NCI-H345 treated with DMSO at 0.1 percent for 48 hours (cell line): ENCODE data around the gene STIM2.
"Not testable (repeated sequence)": the region's sequence is repeated elsewhere in the genome, so short reads cannot be mapped to it uniquely, and the experiment has no call there.

Source experiments
- DNase-seq: peaks from one replicate; lab custom pipeline; 2025; ENCODE audit not compliant: unreplicated experiment; lab: John Stamatoyannopoulos, UW

Gene STIM2

DNA sequence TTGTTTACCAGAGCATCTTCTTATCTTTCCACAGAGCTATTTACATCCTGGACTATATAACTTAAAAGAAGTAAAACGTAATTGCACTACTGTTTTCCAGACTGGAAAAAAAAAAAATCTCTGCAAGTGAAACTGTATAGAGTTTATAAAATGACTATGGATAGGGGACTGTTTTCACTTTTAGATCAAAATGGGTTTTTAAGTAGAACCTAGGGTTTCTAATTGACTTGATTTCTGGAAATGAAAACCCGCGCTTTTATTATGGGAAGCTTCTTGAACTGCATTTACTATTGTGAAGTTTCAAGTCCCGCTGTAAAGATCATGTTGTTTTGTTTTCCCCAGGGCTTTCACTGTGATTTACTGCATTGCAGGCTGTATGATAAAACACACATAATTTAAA lies 162.7 kb downstream of the STIM2 start:
- no peak for DNase-seq

DNA sequence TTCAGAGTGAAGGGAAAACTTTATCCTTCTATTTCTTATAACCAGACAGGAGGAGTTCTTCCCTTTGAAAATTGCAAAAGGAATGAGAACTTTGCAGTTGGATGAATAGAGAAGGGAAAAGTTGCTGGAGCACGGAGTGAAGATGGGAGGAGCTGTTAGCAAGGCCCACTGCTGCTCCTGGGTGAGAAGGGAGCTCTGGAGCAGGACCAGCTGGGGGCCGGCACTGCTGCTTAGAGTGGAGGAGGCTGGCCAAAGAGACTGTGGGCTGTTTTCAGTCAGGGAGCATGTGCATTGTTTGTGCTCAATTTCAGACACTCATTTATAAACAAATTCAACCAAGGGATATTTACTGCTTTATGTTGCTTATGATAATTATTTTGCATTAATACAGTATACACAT lies 164.2 kb downstream of the STIM2 start:
- DNase-seq = no peak

GRCh38 chr4:27027428-27027827 lies 166.8 kb downstream of the STIM2 start:
- DNase-seq = no peak

DNA sequence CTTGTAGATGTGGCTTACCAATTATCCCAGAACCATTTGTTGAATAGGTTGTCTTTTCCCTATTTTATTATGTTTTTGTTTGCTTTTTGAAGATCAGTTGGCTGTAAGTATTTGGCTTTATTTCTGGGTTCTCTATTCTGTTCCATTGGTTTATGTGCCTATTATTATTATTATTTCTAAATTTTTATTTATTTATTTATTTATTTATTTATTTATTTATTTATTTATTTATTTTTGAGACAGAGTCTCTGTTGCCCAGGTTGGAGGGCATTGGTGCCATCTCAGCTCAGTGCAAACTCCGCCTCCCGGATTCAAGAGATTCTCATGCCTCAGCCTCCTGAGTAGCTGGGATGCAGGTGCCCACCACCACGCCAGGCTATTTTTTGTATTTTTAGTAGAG lies 174.5 kb downstream of the STIM2 start:
- DNase-seq = not testable (repeated sequence)

DNA sequence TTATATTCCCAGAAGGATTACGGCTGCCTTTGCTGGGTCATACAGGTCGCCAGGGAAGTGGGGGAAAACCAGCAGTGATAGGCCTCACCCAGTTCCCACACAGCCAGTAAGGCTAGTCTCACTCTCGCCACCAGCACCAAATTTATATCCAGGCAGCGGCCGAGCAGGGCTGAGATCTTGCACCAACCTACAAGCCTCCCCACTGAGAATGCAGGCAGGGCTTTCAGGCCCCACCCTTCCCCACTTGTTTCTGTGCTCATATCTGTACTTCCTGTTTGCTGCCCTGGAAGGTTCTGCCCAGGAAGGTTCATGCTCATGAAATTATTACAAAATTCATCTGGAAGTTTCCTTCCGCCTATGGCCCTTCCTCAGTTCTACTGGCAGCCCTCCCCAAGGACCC lies 179.7 kb downstream of the STIM2 start:
- DNase-seq = no peak

GRCh38 chr4:27042411-27042810 lies 181.8 kb downstream of the STIM2 start:
- no peak for DNase-seq

DNA sequence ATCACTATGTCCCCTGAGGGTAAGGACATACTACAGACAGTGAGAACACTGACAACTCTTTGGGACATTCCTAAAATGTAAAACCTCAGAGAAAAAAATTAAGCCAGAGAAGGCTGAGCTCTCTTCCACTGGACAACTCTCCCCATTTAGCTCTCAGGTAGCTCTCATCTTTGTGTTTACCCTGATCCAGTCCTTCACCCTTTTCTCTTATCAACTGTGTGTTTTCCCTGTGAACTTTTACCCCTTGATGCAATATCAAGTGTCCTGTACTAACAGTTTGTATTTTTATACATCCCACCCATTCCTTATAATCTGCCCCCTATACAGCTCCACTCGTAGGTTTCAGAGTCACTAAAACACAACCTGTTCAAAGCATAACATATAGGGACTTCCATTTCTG lies 182.6 kb downstream of the STIM2 start:
- no peak for DNase-seq

DNA sequence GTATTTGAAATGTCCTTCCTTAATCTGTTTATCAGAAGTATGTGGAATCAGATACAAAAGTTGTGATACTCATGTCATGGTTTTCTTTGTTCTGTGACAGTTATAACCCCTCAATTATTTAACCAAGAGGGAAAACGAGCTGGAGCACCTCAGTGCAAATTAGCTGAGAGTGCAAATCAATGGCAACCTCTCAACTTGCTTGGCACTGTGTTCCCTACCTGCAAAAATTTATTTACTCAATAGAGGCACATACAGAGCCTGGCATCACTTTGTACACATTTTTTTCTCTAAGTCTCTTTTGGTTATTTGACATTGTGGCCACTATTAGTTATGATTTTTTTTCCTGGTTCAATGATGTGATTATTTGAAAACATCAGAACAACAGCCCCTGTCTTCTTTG lies 186.2 kb downstream of the STIM2 start:
- peak; percentile 46 for DNase-seq

GRCh38 chr4:27048429-27049238 lies 188.0 kb downstream of the STIM2 start:
- DNase-seq = no peak

DNA sequence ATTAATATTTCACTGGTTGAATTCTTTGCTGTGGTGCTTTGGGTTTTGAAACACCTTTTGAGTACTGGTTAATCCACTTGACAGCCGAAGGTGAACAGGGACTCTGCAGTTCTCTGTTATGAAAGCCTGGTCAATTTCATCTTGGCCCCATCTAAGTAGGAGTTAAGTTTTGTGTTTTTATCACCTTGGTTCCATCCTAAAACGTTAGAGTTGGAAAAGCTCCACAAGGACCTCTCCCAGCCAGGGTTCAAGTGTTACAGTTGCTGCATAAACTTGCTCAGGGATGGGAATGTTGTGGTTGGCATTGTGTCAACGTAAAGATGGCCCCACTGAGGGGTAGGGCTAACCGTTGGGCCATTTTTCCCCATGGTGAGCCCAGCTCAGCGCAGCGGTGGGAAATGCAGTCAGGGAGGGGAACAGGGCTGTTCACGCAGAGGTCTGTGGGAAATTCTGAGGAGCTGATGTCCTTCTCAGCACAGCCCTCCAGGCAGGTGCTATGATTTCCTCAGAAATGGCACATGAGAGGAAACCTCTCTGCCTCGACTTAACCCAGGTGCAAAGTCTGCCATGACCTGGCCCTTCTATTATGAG lies 188.7 kb downstream of the STIM2 start:
- no peak for DNase-seq

DNA sequence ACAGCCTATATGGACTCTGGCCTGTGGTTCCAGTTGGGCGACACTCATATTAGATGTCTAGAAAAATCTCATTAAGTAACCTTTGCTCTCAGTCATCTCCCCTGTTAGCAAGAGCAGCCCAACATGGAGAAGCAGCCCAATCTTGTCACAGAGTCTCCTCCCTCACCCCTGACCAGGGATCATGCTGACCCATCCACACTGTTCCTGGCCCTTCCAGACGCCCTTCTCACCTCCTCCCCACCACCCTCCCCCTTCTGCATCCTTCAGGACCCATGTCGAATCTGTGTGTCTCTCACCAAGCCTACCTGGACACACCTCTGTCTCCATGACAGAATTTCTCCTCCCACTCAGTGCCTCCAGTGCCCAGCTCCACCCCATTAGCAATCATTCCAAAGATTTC lies 190.1 kb downstream of the STIM2 start:
- DNase-seq = no peak

- DNase-seq = no peak
These were observed 194.7 kb downstream of the STIM2 start for GRCh38 chr4:27055221-27055760.

DNA sequence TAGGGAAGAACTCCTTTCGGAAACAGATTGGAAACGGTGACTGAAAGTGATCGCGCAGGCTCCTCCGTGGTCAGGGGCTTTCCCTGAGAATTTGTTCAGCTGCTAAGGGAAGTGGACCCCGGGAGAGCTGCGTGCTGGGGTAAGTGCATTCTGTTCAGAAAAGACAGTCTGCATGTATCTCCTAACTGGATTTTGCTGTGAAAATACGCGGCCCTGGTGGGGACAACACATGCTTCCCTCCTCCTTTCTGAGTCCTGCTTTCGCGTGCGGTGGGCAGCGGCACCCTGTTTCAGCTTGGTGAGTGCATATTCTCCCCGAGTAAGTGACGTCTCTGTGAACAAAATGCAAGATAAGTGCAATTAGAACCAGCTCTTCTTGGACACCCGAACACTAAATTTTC lies 195.6 kb downstream of the STIM2 start:
- no peak for DNase-seq

DNA sequence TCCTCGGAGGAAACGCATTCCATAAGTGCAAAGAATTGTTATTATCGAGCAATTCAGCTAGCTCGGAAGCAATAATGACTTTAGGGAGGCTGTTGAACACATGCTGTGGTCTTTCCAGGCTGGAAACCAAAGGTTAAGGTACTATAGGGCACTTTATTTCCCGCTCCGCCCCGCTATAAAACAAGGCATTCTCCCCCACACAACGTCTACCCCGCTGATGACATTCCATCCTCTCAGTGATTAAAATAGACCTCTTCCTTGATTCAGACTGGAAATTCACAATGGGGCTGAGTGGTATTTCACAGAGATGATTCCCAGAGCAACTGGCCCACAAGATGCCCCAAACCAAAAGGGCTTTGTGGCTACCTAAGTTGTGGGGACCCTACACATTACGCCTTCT lies 196.4 kb downstream of the STIM2 start:
- no peak for DNase-seq

DNA sequence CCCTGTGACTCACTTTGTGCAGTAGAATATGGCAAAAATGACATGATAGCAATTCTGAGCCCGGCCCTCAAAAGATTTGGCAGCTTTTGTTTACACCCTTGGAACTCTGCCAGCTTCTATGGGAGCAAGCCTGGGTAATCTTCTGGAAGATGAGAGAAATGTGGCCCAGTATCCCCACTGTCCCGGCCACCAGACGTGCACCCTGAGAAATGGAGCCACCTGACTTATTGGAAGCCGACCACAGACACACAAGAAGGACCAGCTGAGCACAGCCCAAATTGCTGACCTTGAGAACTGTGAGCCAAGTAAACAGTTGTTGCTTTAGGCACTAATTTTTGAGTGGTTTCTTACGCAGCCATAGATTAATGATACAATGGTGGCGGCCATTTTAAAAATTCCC lies 197.0 kb downstream of the STIM2 start:
- no peak for DNase-seq

GRCh38 chr4:27058819-27059406 lies 198.3 kb downstream of the STIM2 start:
- no peak for DNase-seq

GRCh38 chr4:27059446-27059845 lies 198.8 kb downstream of the STIM2 start:
- DNase-seq = no peak

GRCh38 chr4:27062256-27062655 lies 201.6 kb downstream of the STIM2 start:
- DNase-seq = no peak

DNA sequence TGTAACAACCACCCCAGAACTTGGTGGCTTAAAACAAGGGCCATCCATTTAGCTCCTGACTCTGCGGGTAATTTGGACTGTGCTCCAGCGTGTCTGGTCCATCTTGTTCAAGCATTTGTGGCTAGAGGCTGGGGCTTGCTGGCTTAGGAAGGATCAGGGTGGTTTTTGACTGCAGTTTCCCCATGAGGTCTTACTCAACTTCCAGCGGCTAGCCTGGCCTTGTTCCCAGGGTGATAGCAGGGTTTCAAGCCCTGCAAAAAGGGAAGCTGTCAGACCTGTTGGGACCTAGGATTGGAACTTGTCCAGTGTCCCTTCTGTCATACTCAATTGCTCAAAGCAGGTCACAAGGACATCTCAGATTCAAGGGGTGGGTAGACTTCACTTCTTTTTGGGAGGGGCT lies 205.9 kb downstream of the STIM2 start:
- no peak for DNase-seq

DNA sequence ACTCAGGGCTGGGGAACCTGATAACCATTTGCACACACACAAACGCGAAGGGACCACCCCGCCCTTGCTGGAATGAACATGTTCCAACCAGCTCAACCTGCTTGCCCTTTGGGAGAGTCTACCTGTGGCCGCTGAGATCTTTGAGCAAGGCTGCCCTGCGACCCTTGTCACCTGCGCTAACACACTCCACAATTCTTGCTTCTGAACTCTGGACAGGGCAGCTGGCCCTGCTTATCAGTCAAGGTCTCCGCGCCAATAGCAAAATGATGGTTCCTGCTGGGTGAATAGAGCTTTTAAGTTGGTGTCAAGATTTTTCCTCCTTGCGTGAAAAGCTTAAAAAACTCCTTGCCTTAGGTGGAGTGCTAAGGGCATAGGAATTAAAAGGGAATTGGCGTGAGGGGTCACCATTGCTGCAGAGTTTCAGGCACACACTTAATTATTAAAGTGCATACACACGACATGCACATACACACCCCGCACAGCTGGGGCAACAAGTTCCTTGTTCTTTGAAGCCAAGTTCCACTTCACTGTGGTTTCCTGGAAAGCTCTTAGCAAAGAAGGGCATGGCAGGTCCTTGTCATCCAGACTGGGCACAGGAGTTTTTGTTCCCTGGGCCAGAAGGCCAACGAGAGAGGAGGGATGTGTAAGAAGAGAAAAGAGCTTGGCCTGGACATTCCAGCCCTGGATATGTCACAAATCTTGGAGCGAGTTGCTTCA lies 207.7 kb downstream of the STIM2 start:
- no peak for DNase-seq
